Measurements from ENCODE around the gene RPS2.

RPS2 gene

GRCh38 chr16:1914084-1914608, 50.5 kb downstream of the RPS2 start:
- no peak overlapping the region for H3K4me2 ChIP-seq (ENCODE audit: low read depth, low read length, poor library complexity, severe bottlenecking)
- H3K4me3 ChIP-seq (ENCODE audit: low read length, poor library complexity, severe bottlenecking): no peak overlapping the region
- no peaks in the 10 kb centered on the region for H3K27me3 ChIP-seq (ENCODE audit: insufficient read depth, low read length, poor library complexity, severe bottlenecking)
- H2AFZ ChIP-seq (ENCODE audit: low read length): no peak overlapping the region
- H3K4me1 ChIP-seq (ENCODE audit: insufficient read depth, low read length, poor library complexity, severe bottlenecking): no peaks in the 10 kb centered on the region
- H3K9ac ChIP-seq (ENCODE audit: low read depth, low read length, poor library complexity, severe bottlenecking): no peak overlapping the region
- no peaks in the 10 kb centered on the region for H3K9me3 ChIP-seq (ENCODE audit: insufficient read depth, low read depth, low read length)
- no peaks in the 10 kb centered on the region for H3K9me2 ChIP-seq (replicated peaks; ENCODE audit: low read depth, low read length)
- TF ChIP-seq EZH2phosphoT487 (IDR thresholded peaks at IDR 0.05; ENCODE audit: borderline replicate concordance) (no peak), CTCF (conservative IDR thresholded peaks at IDR 0.05; ENCODE audit: low read length) (no peak)
- H4K20me1 ChIP-seq (ENCODE audit: insufficient read depth, low read length, poor library complexity, severe bottlenecking): no peaks in the 10 kb centered on the region
- no peaks in the 10 kb centered on the region for H3K36me3 ChIP-seq (ENCODE audit: insufficient read depth, low read length)
- H3K79me2 ChIP-seq (ENCODE audit: insufficient read depth, low read length): no peaks in the 10 kb centered on the region
- no peaks in the 10 kb centered on the region for H3F3A ChIP-seq (ENCODE audit: low read depth)

- H3K4me2 ChIP-seq (ENCODE audit: low read depth, low read length, poor library complexity, severe bottlenecking): no peak overlapping the region
Measured at GRCh38 chr16:1913327-1914083, 51.1 kb downstream of the RPS2 start.

GRCh38 chr16:1912215-1912543, 52.4 kb downstream of the RPS2 start:
- H3K4me3 ChIP-seq (ENCODE audit: low read length, poor library complexity, severe bottlenecking): no peak overlapping the region
- no peaks in the 10 kb centered on the region for H3F3A ChIP-seq (ENCODE audit: low read depth)
- H3K36me3 ChIP-seq (ENCODE audit: insufficient read depth, low read length): no peaks in the 10 kb centered on the region
- H3K79me2 ChIP-seq (ENCODE audit: insufficient read depth, low read length): no peaks in the 10 kb centered on the region
- no peaks in the 10 kb centered on the region for H3K9me3 ChIP-seq (ENCODE audit: insufficient read depth, low read depth, low read length)
- TF ChIP-seq CTCF (conservative IDR thresholded peaks at IDR 0.05; ENCODE audit: low read length) (no peak), EZH2phosphoT487 (IDR thresholded peaks at IDR 0.05; ENCODE audit: borderline replicate concordance) (no peak)
- H3K9ac ChIP-seq (ENCODE audit: low read depth, low read length, poor library complexity, severe bottlenecking): no peak overlapping the region
- no peaks in the 10 kb centered on the region for H4K20me1 ChIP-seq (ENCODE audit: insufficient read depth, low read length, poor library complexity, severe bottlenecking)
- H3K4me1 ChIP-seq (ENCODE audit: insufficient read depth, low read length, poor library complexity, severe bottlenecking): no peaks in the 10 kb centered on the region
- no peak overlapping the region for H2AFZ ChIP-seq (ENCODE audit: low read length)
- no peaks in the 10 kb centered on the region for H3K9me2 ChIP-seq (replicated peaks; ENCODE audit: low read depth, low read length)
- H3K27me3 ChIP-seq (ENCODE audit: insufficient read depth, low read length, poor library complexity, severe bottlenecking): no peaks in the 10 kb centered on the region
- no peak overlapping the region for H3K4me2 ChIP-seq (ENCODE audit: low read depth, low read length, poor library complexity, severe bottlenecking)

More at GRCh38 chr16:1913327-1914083, 51.1 kb downstream of the RPS2 start:
- Histone ChIP-seq H3K27me3 (ENCODE audit: insufficient read depth, low read length, poor library complexity, severe bottlenecking) (no peaks in the 10 kb centered on the region), H3K4me3 (ENCODE audit: low read length, poor library complexity, severe bottlenecking) (no peak overlapping the region), H3K9ac (ENCODE audit: low read depth, low read length, poor library complexity, severe bottlenecking) (no peak overlapping the region), H3F3A (ENCODE audit: low read depth) (no peaks in the 10 kb centered on the region), H3K36me3 (ENCODE audit: insufficient read depth, low read length) (no peaks in the 10 kb centered on the region), H3K9me2 (replicated peaks; ENCODE audit: low read depth, low read length) (no peaks in the 10 kb centered on the region), H3K4me1 (ENCODE audit: insufficient read depth, low read length, poor library complexity, severe bottlenecking) (no peaks in the 10 kb centered on the region), H3K9me3 (ENCODE audit: insufficient read depth, low read depth, low read length) (no peaks in the 10 kb centered on the region), H2AFZ (ENCODE audit: low read length) (no peak overlapping the region), H3K79me2 (ENCODE audit: insufficient read depth, low read length) (no peaks in the 10 kb centered on the region), H4K20me1 (ENCODE audit: insufficient read depth, low read length, poor library complexity, severe bottlenecking) (no peaks in the 10 kb centered on the region)
- TF ChIP-seq EZH2phosphoT487 (IDR thresholded peaks at IDR 0.05; ENCODE audit: borderline replicate concordance): no peak
